Spinal cord (tissue), 10 donors: Measurements from ENCODE around the gene FAM120AOS. TPM values are rescaled to one million over a fixed set of nuclear protein-coding genes. Genes with fewer than 3 reads are reported as not detected.
"Not testable (repeated sequence)": the region's sequence is repeated elsewhere in the genome, so short reads cannot be mapped to it uniquely, and the experiment has no call there.

ENCODE experiments used
- DNase-seq, 6 donors: peaks; one replicate each; pipeline versions ENCODE4 v3.0.0 to v3.0.0-alpha.2; 2013 to 2015; ENCODE audit warnings: low spot score in 6 of 6, low read depth in 4 of 6
- H3K27ac ChIP-seq: one replicate; pipeline ENCODE4 v1.5.1; 2013; ENCODE audit warnings: low read depth, low read length, control low read depth
- H3K27me3 ChIP-seq: one replicate; pipeline ENCODE4 v1.6.1; 2013; ENCODE audit warnings: low read length; ENCODE audit not compliant: control insufficient read depth, insufficient read depth
- H3K36me3 ChIP-seq: one replicate; pipeline ENCODE4 v1.6.1; 2013; ENCODE audit warnings: low read length; ENCODE audit not compliant: control insufficient read depth, insufficient read depth
- H3K4me1 ChIP-seq: one replicate; pipeline ENCODE4 v1.6.1; 2013; ENCODE audit warnings: low read length; ENCODE audit not compliant: control insufficient read depth, insufficient read depth
- H3K4me3 ChIP-seq: one replicate; pipeline ENCODE4 v1.5.1; 2013; ENCODE audit warnings: low read depth, low read length, control low read depth
- H3K9me3 ChIP-seq: one replicate; pipeline ENCODE4 v1.6.1; 2013; ENCODE audit warnings: low read length; ENCODE audit not compliant: control insufficient read depth, insufficient read depth
- WGBS: methylation state at CpG from one replicate; pipeline ENCODE4 v1.1.5; 2013; ENCODE audit warnings: missing lambda C conversion rate; ENCODE audit not compliant: insufficient coverage; 5-methylcytosine and 5-hydroxymethylcytosine counted together
- polyA plus RNA-seq, 2 donors: library from polyadenylated mRNA; unstranded; fragments of 120-200 nt; gene quantifications; one replicate each; pipeline ENCODE4 v1.2.1, GENCODE V29; 2013; ENCODE audit not compliant: insufficient read length in 2 of 2
- total RNA-seq, 2 donors: library from RNA; depleted of rRNA in 1 of 2; stranded (reverse); fragments of 120-200 nt in 1 of 2; fragments of >200 nt in 1 of 2; gene quantifications; one replicate each; pipeline versions ENCODE4 v1.2.3 to v1.2.4, GENCODE V29; 2013 to 2014
- donor health status: healthy.

FAM120AOS gene
- total and polyA plus RNA-seq, 4 donors = 32.9 to 54.0 (median 50.1) TPM

DNA sequence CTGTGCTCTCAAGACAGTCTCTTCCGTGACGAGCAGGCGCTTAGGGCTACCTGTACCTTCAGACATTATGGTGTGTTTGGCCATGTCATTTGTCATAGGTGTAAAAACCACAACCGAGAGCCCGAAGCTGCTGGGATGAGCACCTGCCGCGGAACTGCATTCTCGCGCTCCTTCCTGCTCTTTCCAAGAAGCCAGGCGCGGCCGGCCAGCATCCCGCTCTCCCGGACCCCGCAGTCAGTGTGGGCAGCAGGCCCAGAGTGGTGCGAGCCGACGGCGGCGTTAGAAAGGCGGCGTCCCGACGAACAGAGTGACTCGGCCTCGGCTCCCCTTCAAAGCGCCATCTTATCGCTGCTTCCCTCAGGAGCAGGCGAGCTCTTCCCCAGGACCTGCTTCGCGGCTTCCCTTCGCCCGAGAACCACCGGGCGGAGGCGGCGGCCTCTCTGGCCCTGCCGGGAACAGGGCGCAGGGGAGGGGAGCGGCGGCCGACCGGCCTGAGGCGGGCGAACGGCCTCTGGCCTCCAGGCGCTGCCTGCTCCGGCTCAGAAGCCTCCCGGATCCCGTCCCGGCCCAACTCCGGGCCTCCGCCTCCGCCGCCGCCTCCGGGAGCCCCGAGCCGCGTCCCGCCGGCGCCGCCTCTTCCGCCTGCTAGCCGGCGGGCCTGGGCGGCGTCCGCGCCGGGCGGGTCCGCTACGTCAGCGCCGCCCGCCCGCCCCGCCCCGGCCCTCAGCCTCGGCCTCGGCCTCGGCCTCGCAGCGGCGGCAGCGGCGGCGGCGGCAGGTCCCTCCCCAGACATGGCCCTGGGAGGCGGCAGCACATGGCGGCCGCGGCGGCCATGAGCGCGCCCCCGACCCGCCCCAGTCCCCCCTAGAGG is 2.2 kb downstream of the FAM120AOS start, which contains the start of gene FAM120A:
Gene FAM120A, plus strand, starts transcription at position 741 of the 871 bp plus-strand sequence. CDS start 231 bp downstream, outside the sequence.
- DNase-seq = peak in 4 of 6 donors; percentile 47 to 91 (median 76)
- WGBS = under 1% methylated on average over 98 of the region's 100 CpGs
- Histone ChIP-seq H3K9me3 (no peaks in the 10 kb centered on the region), H3K36me3 (peaks cover 21% of the 10 kb centered on the region), H3K27me3 (no peaks in the 10 kb centered on the region), H3K4me1 (peaks cover 17% of the 10 kb centered on the region), H3K27ac (peak within 1 kb of the TSS; percentile 97), H3K4me3 (peak within 1 kb of the TSS; percentile 80)

DNA sequence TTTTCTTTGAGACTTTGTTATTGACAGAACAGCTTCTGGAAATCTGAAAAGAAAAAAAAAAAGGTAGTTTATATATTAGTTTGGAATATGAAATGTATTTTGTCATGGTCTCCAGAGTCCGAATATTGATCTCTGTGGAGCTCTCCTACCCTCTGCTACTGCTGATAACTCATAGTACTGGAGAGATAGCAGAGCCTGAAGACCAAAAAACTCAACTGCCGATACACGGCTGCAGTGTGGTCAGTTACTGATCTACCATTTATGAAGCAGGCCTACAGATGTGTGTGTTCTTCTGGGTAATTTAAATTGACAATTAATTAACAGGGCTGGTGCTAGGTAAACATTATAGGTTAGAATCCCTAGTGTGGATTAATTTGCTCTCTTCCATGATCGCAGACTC is 5.7 kb downstream of the FAM120AOS start:
- no peak for DNase-seq
- no peaks in the 10 kb centered on the region for H3K9me3 ChIP-seq
- H3K27ac ChIP-seq = no peak overlapping the region
- peaks cover 24% of the 10 kb centered on the region for H3K36me3 ChIP-seq
- peaks cover 14% of the 10 kb centered on the region for H3K4me1 ChIP-seq
- no peaks in the 10 kb centered on the region for H3K27me3 ChIP-seq
- WGBS = 100% methylated on average over 2 of the region's 4 CpGs
- no peak overlapping the region for H3K4me3 ChIP-seq

DNA sequence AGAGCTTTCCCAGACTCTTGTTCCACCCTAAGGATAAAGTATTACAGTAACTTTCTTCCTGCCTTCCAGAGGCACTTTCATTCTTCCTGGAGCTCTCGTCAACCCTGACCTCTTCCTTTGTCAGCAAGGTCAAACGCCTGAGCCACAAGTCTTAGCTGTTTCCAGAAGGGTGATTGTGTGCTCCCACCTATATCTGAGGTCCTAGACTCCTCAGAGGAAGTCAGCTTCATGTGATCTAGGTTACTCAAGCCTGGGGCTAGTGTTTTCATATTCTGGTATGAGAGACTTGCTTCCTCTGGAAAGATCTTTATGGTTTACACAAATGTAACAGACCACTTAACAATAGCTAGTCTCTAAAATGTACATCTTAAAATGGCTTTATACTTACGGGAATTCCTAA is 7.3 kb downstream of the FAM120AOS start:
- H3K4me3 ChIP-seq = no peak overlapping the region
- DNase-seq = no peak
- H3K9me3 ChIP-seq = no peaks in the 10 kb centered on the region
- H3K4me1 ChIP-seq = peaks cover 14% of the 10 kb centered on the region
- H3K27ac ChIP-seq = no peak overlapping the region
- no peaks in the 10 kb centered on the region for H3K27me3 ChIP-seq
- H3K36me3 ChIP-seq = peaks cover 24% of the 10 kb centered on the region
- 70% methylated on average over 2 of the region's 3 CpGs for WGBS

DNA sequence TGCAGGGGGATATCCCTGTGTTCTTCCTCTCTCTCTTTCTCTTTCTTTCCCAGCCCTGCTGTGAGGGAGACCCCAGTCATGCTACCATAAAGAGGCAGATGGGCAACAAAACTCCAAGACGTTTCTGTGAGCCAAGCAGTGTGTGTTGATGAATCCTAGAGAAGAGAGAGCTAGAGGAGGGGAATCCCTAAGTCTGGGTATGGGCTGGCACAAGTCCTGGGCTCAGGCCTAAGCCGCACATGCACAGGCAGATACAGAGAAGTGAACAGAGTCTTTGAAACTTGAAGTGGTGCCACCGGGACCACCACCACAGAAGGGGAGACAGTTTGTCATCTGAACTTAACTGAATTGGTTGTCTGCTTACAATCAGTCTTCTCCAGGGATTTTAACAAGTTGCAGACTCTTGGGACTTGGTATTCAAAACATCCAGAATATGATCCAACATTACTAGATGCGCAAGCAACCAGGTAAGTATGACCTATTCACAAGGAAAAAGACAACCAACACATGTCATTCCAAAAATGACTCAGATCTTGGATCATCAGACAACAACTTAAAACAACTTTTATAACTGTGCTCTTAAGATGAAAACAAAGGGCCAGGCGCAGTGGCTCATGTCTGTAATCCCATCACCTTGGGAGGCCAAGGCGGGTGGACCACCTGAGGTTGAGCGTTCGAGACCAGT is 12.3 kb downstream of the FAM120AOS start:
- no peak overlapping the region for H3K4me3 ChIP-seq
- 83% methylated on average over 7 of the region's 8 CpGs for whole genome bisulfite sequencing
- H3K27me3 ChIP-seq = no peaks in the 10 kb centered on the region
- H3K9me3 ChIP-seq = no peaks in the 10 kb centered on the region
- peak in 1 of 6 donors; percentile 74 for DNase-seq
- peaks cover 10% of the 10 kb centered on the region for H3K4me1 ChIP-seq
- no peak overlapping the region for H3K27ac ChIP-seq
- peaks cover 2% of the 10 kb centered on the region for H3K36me3 ChIP-seq

DNA sequence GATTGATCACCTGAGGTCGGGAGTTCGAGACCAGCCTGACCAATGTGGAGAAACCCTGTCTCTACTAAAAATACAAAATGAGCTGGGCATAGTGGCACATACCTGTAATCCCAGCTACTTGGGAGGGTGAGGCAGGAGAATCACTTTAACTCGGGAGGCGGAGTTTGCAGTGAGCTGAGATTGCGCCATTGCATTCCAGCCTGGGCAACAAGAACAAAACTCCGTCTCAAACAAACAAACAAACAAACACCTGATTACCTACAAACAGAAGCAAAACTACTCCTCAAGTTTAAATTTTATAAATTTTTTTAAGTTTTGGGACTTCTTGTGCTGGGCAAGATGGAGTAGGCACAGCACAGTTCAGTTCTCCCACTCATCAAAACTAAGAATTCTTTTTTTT is 14.1 kb downstream of the FAM120AOS start:
- peaks cover 15% of the 10 kb centered on the region for H3K4me1 ChIP-seq
- H3K36me3 ChIP-seq = not testable (repeated sequence)

DNA sequence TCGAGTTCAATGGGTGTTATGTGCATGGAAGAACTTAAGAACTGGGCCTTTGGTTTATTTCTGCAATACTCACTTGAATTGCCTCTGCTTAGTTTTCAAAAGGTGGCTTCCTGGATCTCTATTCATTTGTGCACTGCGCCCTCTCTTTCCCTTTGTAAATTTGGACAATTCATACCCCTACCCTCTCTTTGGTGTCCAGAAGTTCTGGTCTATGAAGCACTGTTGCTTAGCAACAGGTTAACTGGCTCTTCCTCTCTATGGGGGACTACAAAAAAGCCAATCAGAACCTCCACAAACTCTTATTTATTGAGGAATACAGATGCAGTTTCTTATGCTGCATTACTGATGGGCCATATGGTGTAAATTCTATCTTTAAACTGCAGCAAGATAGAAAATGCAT is 15.4 kb downstream of the FAM120AOS start:
- DNase-seq = peak in 3 of 6 donors; percentile 38 to 76 (median 67)
- no peaks in the 10 kb centered on the region for H3K27me3 ChIP-seq
- no peaks in the 10 kb centered on the region for H3K36me3 ChIP-seq
- H3K27ac ChIP-seq = peak overlapping the region; percentile 15
- H3K4me1 ChIP-seq = peaks cover 16% of the 10 kb centered on the region
- H3K4me3 ChIP-seq = no peak overlapping the region
- 21% methylated on average over 2 of the region's 2 CpGs for WGBS
- H3K9me3 ChIP-seq = no peaks in the 10 kb centered on the region

More for the DNA sequence above, 14.1 kb downstream of the FAM120AOS start:
- not testable (repeated sequence) for H3K27ac ChIP-seq, H3K9me3 ChIP-seq, H3K4me3 ChIP-seq, H3K27me3 ChIP-seq, DNase-seq
- WGBS = 100% methylated on average over 4 of the region's 6 CpGs

DNA sequence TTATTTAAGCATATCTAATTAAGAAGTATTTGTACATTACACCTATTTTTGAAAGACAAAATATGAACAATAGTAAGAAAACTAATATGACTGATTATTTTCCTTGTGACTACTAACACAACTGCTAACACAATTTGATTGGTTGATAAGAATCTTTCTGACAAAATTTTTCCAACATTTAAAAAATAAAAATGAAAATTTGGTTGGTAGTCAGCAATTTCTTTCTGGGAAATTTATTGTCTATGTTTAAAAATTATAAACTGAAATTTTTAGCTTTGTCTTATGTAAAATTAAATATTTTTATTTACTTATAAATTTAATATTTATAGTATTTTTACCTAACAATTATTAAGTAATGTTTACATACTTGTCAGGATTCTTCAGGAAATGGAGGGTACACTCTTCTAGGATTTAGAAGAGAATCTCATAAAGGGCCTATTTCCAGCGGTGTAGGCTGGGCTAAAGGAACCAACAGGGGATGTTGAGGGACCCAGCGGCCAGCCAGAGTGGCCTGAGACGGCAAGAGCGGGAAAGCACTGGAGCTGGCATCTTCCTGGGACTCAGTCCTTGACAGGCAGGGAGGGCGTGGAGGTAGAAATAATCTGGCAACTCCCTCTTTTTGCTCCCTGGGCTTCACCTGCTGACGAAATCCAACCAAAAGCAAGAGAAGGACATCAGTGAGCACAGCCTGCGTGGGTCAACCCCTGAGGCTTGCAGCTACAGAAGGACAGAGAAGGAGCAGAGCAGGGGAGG is 16.6 kb downstream of the FAM120AOS start:
- DNase-seq = peak in 1 of 6 donors; percentile 9
- Histone ChIP-seq H3K27ac (peak overlapping the region; percentile 17), H3K4me1 (peaks cover 16% of the 10 kb centered on the region), H3K27me3 (no peaks in the 10 kb centered on the region), H3K36me3 (no peaks in the 10 kb centered on the region), H3K9me3 (no peaks in the 10 kb centered on the region), H3K4me3 (no peak overlapping the region)
- 67% methylated on average over 6 of the region's 7 CpGs for WGBS

DNA sequence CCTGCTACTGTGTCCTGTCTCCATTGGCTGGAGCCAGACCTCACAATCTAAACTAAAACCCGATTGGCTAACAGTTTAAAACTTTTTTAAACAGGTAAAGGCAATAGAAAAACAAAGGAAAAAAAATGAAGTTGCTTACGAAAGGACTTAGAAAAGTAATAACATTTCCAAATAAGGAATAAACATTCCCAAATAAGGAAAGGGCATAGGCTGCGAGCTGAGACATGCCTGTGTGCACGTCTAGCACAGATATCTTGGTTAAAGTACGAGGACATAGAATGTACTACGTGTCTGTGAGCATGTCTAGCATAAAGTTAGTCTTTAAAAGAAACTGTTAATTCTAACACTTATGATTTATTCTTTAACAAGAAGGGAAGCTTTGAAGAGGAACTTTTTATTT is 17.2 kb downstream of the FAM120AOS start:
- Histone ChIP-seq H3K4me3 (no peak overlapping the region), H3K9me3 (no peaks in the 10 kb centered on the region), H3K4me1 (peaks cover 16% of the 10 kb centered on the region), H3K36me3 (no peaks in the 10 kb centered on the region), H3K27me3 (no peaks in the 10 kb centered on the region), H3K27ac (no peak overlapping the region)
- whole genome bisulfite sequencing = no CpG with 5 or more reads among the region's 6 CpGs
- DNase-seq = no peak

DNA sequence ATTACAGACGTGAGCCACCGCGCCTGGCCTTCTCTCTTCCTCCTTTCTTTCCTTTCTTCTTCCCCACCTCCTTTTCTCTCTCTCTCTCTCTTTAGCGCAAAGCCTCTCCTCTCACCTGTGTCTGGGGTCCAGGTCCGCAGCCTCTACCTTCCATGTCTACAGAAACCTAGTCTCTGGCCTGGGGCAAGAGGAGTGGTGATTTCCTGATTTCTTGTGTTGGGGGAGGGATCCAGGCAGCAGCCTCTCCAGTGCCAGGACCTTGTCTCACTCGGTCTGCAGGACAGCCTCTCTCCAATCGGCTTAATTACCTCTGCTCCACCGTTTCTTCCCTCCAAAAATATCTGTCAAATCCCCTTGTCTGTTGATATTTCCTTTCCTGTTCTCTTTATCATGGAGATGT is 18.0 kb downstream of the FAM120AOS start:
- Histone ChIP-seq H3K9me3 (no peaks in the 10 kb centered on the region), H3K4me3 (no peak overlapping the region), H3K36me3 (no peaks in the 10 kb centered on the region), H3K4me1 (peaks cover 16% of the 10 kb centered on the region), H3K27me3 (no peaks in the 10 kb centered on the region), H3K27ac (no peak overlapping the region)
- WGBS = 96% methylated on average over 3 of the region's 8 CpGs
- DNase-seq = no peak
